ENCODE results near the gene XXYLT1.

GRCh38 chr3:195071011-195071728, 199.8 kb downstream of the XXYLT1 start:
- TF ChIP-seq ZNF501 (tag by site-specific recombination; IDR thresholded peaks at IDR 0.05) (no peak), ZNF350 (tag by site-specific recombination; IDR thresholded peaks at IDR 0.05) (no peak), ELK4 (IDR thresholded peaks at IDR 0.05; ENCODE audit: borderline replicate concordance, low read depth, low read length) (no peak), CTCF (tag by site-specific recombination; IDR thresholded peaks at IDR 0.05) (no peak), PRDM10 (tag by site-specific recombination; IDR thresholded peaks at IDR 0.05) (no peak), ZNF449 (tag by site-specific recombination; IDR thresholded peaks at IDR 0.05) (no peak), IKZF3 (tag by site-specific recombination; IDR thresholded peaks at IDR 0.05) (no peak)

All from HEK293 (cell line).